ENCODE results near the gene ZNF787.
"Not testable (repeated sequence)": the region's sequence is repeated elsewhere in the genome, so short reads cannot be mapped to it uniquely, and the experiment has no call there.

The ZNF787 gene

GRCh38 chr19:56104423-56104822, 16.7 kb downstream of the ZNF787 start:
- DNase-seq, result no peak

GRCh38 chr19:56103027-56103614, 18.0 kb downstream of the ZNF787 start:
- no peak for DNase-seq

- DNase-seq, result no peak
Measured at GRCh38 chr19:56101746-56102535, 19.2 kb downstream of the ZNF787 start.

GRCh38 chr19:56101095-56101494, 20.0 kb downstream of the ZNF787 start:
- no peak for DNase-seq

GRCh38 chr19:56099638-56100539, 21.2 kb downstream of the ZNF787 start:
- no peak for DNase-seq

- DNase-seq, result no peak
Measured at GRCh38 chr19:56098731-56099568, 22.1 kb downstream of the ZNF787 start.

- DNase-seq, result not testable (repeated sequence)
Measured at GRCh38 chr19:56098237-56098636, 22.9 kb downstream of the ZNF787 start.

GRCh38 chr19:56097776-56098175, 23.3 kb downstream of the ZNF787 start:
- DNase-seq, result no peak

- no peak for DNase-seq
Measured at GRCh38 chr19:56097306-56097705, 23.8 kb downstream of the ZNF787 start.

GRCh38 chr19:56096665-56097064, 24.4 kb downstream of the ZNF787 start:
- DNase-seq, result no peak

- no peak for DNase-seq
Measured at GRCh38 chr19:56094449-56094848, 26.6 kb downstream of the ZNF787 start.

- DNase-seq, result no peak
Measured at GRCh38 chr19:56092685-56093631, 28.1 kb downstream of the ZNF787 start.

- DNase-seq, result no peak
Measured at GRCh38 chr19:56091751-56092546, 29.1 kb downstream of the ZNF787 start.

- DNase-seq, result no peak
Measured at GRCh38 chr19:56091066-56091490, 30.0 kb downstream of the ZNF787 start.

- no peak for DNase-seq
Measured at GRCh38 chr19:56089344-56089743, 31.8 kb downstream of the ZNF787 start.

GRCh38 chr19:56088497-56089215, 32.4 kb downstream of the ZNF787 start:
- no peak for DNase-seq

GRCh38 chr19:56087647-56088496, 33.2 kb downstream of the ZNF787 start:
- no peak for DNase-seq

GRCh38 chr19:56086671-56087430, 34.2 kb downstream of the ZNF787 start:
- no peak for DNase-seq
